Body of pancreas (tissue), 4 donors: Measurements from ENCODE around the gene MAP1A.

ENCODE experiments used
- POLR2A ChIP-seq, 3 donors: fragments of 450-650 bp; IDR thresholded peaks; one replicate each; pipeline ENCODE4 v1.6.1; 2016; ENCODE audit warnings: antibody characterized with exemption in 3 of 3, mild to moderate bottlenecking in 2 of 3
- TF ChIP-seq, protein P1 (sequence below), 7 experiments: fragments of 450-650 bp in 4 of 7; fragments of 200-600 bp in 3 of 7; sonication (generic) in 3 of 7; IDR thresholded peaks; one replicate each; pipeline ENCODE4 v1.5.1; 2016 to 2019; ENCODE audit warnings: antibody characterized with exemption in 7 of 7

GRCh38 chr15:43514241-43515057 lies 3.0 kb upstream of the MAP1A start:
- TF ChIP-seq, protein P1, sequence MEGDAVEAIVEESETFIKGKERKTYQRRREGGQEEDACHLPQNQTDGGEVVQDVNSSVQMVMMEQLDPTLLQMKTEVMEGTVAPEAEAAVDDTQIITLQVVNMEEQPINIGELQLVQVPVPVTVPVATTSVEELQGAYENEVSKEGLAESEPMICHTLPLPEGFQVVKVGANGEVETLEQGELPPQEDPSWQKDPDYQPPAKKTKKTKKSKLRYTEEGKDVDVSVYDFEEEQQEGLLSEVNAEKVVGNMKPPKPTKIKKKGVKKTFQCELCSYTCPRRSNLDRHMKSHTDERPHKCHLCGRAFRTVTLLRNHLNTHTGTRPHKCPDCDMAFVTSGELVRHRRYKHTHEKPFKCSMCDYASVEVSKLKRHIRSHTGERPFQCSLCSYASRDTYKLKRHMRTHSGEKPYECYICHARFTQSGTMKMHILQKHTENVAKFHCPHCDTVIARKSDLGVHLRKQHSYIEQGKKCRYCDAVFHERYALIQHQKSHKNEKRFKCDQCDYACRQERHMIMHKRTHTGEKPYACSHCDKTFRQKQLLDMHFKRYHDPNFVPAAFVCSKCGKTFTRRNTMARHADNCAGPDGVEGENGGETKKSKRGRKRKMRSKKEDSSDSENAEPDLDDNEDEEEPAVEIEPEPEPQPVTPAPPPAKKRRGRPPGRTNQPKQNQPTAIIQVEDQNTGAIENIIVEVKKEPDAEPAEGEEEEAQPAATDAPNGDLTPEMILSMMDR (IDR thresholded peaks at IDR 0.05), result peak; percentile 16 to 48 (median 41)
- TF ChIP-seq POLR2A (IDR thresholded peaks at IDR 0.05), result no peak
